HAP-1 (cell line): ENCODE results near the gene VCL.
"Not testable (repeated sequence)": the region's sequence is repeated elsewhere in the genome, so short reads cannot be mapped to it uniquely, and the experiment has no call there.

Source experiments
- DNase-seq, 2 experiments: peaks; one replicate each; pipeline ENCODE4 v3.0.0-alpha.2; 2016 to 2020; ENCODE audit warnings: low spot score in 2 of 2
- H3K27me3 ChIP-seq: fragments of 250-450 bp; sonication (Bioruptor Pico); 2 replicates; pipeline ENCODE4 v1.5.1; 2020; ENCODE audit warnings: low read depth, mild to moderate bottlenecking, moderate library complexity
- H3K36me3 ChIP-seq: fragments of 250-450 bp; sonication (Bioruptor Pico); replicated peaks from 2 replicates; pipeline ENCODE4 v1.5.1; 2020; ENCODE audit warnings: mild to moderate bottlenecking
- H3K4me1 ChIP-seq: fragments of 250-450 bp; sonication (Bioruptor Pico); 2 replicates; pipeline ENCODE4 v1.5.1; 2020; ENCODE audit warnings: mild to moderate bottlenecking
- H3K4me3 ChIP-seq: fragments of 250-450 bp; sonication (Bioruptor Pico); 2 replicates; pipeline ENCODE4 v1.5.1; 2020; ENCODE audit warnings: mild to moderate bottlenecking, moderate library complexity
- H3K9me3 ChIP-seq: fragments of 250-450 bp; sonication (Bioruptor Pico); 2 replicates; pipeline ENCODE4 v1.5.1; 2020; ENCODE audit warnings: mild to moderate bottlenecking, moderate library complexity
- in situ Hi-C: fragments of 300-500 bp; cut with MboI; formaldehyde crosslinking; loops from 3 replicates; pipeline ENCODE4 v1.14.3; 2020; ENCODE audit warnings: low sequenced_read_pairs, inconsistent platforms, mixed read lengths

Gene VCL

GRCh38 chr10:73997787-73998622 is at the start of gene VCL:
VCL (plus strand) TSS chr10:73998116; CDS start chr10:73998208, 92 bp downstream.
- Histone ChIP-seq H3K4me3 (peak within 1 kb of the TSS; percentile 93), H3K36me3 (peaks cover 19% of the 10 kb centered on the region), H3K4me1 (peaks cover 32% of the 10 kb centered on the region), H3K27me3 (no peaks in the 10 kb centered on the region), H3K9me3 (no peaks in the 10 kb centered on the region)
- in situ Hi-C loops: no loop called here
- peak; percentile 95 to 99 for DNase-seq

GRCh38 chr10:73948947-73949633 is 48.8 kb upstream of the VCL start:
- H3K4me3 ChIP-seq: no peak overlapping the region
- no peaks in the 10 kb centered on the region for H3K36me3 ChIP-seq
- no peaks in the 10 kb centered on the region for H3K4me1 ChIP-seq
- in situ Hi-C loops: no loop called here
- H3K27me3 ChIP-seq: no peaks in the 10 kb centered on the region
- H3K9me3 ChIP-seq: no peaks in the 10 kb centered on the region
- DNase-seq: no peak

GRCh38 chr10:73950155-73950948 is 47.6 kb upstream of the VCL start:
- no peak for DNase-seq

GRCh38 chr10:73953665-73954064 is 44.3 kb upstream of the VCL start:
- Histone ChIP-seq H3K4me3 (no peak overlapping the region), H3K4me1 (peaks cover 5% of the 10 kb centered on the region), H3K9me3 (no peaks in the 10 kb centered on the region), H3K36me3 (no peaks in the 10 kb centered on the region), H3K27me3 (no peaks in the 10 kb centered on the region)
- in situ Hi-C loops: no loop called here
- no peak for DNase-seq

More at GRCh38 chr10:73950155-73950948, 47.6 kb upstream of the VCL start:
- Histone ChIP-seq H3K27me3 (no peaks in the 10 kb centered on the region), H3K9me3 (no peaks in the 10 kb centered on the region), H3K4me1 (no peaks in the 10 kb centered on the region), H3K4me3 (no peak overlapping the region), H3K36me3 (no peaks in the 10 kb centered on the region)
- in situ Hi-C loops: no loop called here

- Histone ChIP-seq H3K36me3 (no peaks in the 10 kb centered on the region), H3K4me1 (peaks cover 5% of the 10 kb centered on the region), H3K9me3 (no peaks in the 10 kb centered on the region), H3K27me3 (no peaks in the 10 kb centered on the region), H3K4me3 (no peak overlapping the region)
- DNase-seq: no peak
- in situ Hi-C loops: no loop called here
These were observed 43.2 kb upstream of the VCL start for GRCh38 chr10:73954737-73955136.

- H3K9me3 ChIP-seq: no peaks in the 10 kb centered on the region
- no peaks in the 10 kb centered on the region for H3K27me3 ChIP-seq
- no peaks in the 10 kb centered on the region for H3K36me3 ChIP-seq
- peaks cover 5% of the 10 kb centered on the region for H3K4me1 ChIP-seq
- DNase-seq: no peak
- in situ Hi-C loops: no loop called here
- no peak overlapping the region for H3K4me3 ChIP-seq
These were observed 42.2 kb upstream of the VCL start for GRCh38 chr10:73955719-73956118.

- DNase-seq: no peak
These were observed 41.2 kb upstream of the VCL start for GRCh38 chr10:73956476-73957359.

GRCh38 chr10:73959484-73960243 is 38.3 kb upstream of the VCL start:
- H3K27me3 ChIP-seq: no peaks in the 10 kb centered on the region
- no peak for DNase-seq
- no peak overlapping the region for H3K4me3 ChIP-seq
- no peaks in the 10 kb centered on the region for H3K36me3 ChIP-seq
- in situ Hi-C loops: no loop called here
- H3K4me1 ChIP-seq: peaks cover 5% of the 10 kb centered on the region
- H3K9me3 ChIP-seq: no peaks in the 10 kb centered on the region

More at GRCh38 chr10:73956476-73957359, 41.2 kb upstream of the VCL start:
- Histone ChIP-seq H3K4me3 (no peak overlapping the region), H3K27me3 (no peaks in the 10 kb centered on the region), H3K4me1 (peaks cover 5% of the 10 kb centered on the region), H3K9me3 (no peaks in the 10 kb centered on the region), H3K36me3 (no peaks in the 10 kb centered on the region)
- in situ Hi-C loops: no loop called here

- Histone ChIP-seq H3K4me3 (no peak overlapping the region), H3K4me1 (peaks cover 16% of the 10 kb centered on the region), H3K9me3 (no peaks in the 10 kb centered on the region), H3K27me3 (no peaks in the 10 kb centered on the region), H3K36me3 (no peaks in the 10 kb centered on the region)
- in situ Hi-C loops: no loop called here
- DNase-seq: no peak
These were observed 35.5 kb upstream of the VCL start for GRCh38 chr10:73962386-73962785.

- H3K36me3 ChIP-seq, H3K4me3 ChIP-seq, H3K9me3 ChIP-seq, H3K27me3 ChIP-seq, in situ Hi-C loops, DNase-seq: not testable (repeated sequence)
- H3K4me1 ChIP-seq: peaks cover 24% of the 10 kb centered on the region
These were observed 34.4 kb upstream of the VCL start for GRCh38 chr10:73963533-73963932.

GRCh38 chr10:73964743-73965142 is 33.2 kb upstream of the VCL start:
- Histone ChIP-seq H3K9me3 (no peaks in the 10 kb centered on the region), H3K4me1 (peaks cover 25% of the 10 kb centered on the region), H3K27me3 (no peaks in the 10 kb centered on the region), H3K4me3 (no peak overlapping the region), H3K36me3 (no peaks in the 10 kb centered on the region)
- in situ Hi-C loops: no loop called here
- no peak for DNase-seq

GRCh38 chr10:73965267-73965889 is 32.5 kb upstream of the VCL start:
- in situ Hi-C loops, H3K4me3 ChIP-seq: not testable (repeated sequence)

More at GRCh38 chr10:73965267-73965889, 32.5 kb upstream of the VCL start:
- peaks cover 25% of the 10 kb centered on the region for H3K4me1 ChIP-seq
- not testable (repeated sequence) for H3K9me3 ChIP-seq, H3K27me3 ChIP-seq, H3K36me3 ChIP-seq, DNase-seq
